B cell (primary cell): ENCODE measurements around the gene NRGN. TPM values are rescaled to one million over a fixed set of nuclear protein-coding genes. Genes with fewer than 3 reads are reported as not detected.

Experiments
- ATAC-seq: fragments of 200-7000 bp; cut with Tn5 transposase; one replicate; pipeline ENCODE4 v1.10.0; 2021; ENCODE audit warnings: low read depth, mild to moderate bottlenecking, moderate number of reproducible peaks, moderate library complexity
- CTCF ChIA-PET: fragments of 350-600 bp; sonication (Branson Sonifier 250); formaldehyde crosslinking; loops from one replicate; lab custom pipeline; 2021; ENCODE audit warnings: antibody characterized with exemption, inconsistent platforms; lab: Charles Lee
- POLR2A ChIA-PET: fragments of 350-600 bp; sonication (Branson Sonifier 250); formaldehyde crosslinking; loops from one replicate; lab custom pipeline; 2021; ENCODE audit warnings: antibody characterized with exemption; lab: Charles Lee
- DNase-seq: peaks from one replicate; pipeline ENCODE4 v3.0.0; 2013
- H2AFZ ChIP-seq: 2 replicates; pipeline ENCODE4 v1.6.1; 2012; ENCODE audit warnings: mild to moderate bottlenecking, low read depth, low read length; ENCODE audit not compliant: insufficient read depth, poor library complexity, severe bottlenecking
- H3K27ac ChIP-seq, 2 donors: 1 replicate in 1 of 2; 2 replicates in 1 of 2; pipeline ENCODE4 v1.5.1; 2012 to 2013; ENCODE audit warnings: low read length in 2 of 2, mild to moderate bottlenecking in 2 of 2, moderate library complexity in 1 of 2
- H3K27me3 ChIP-seq, 4 experiments: fragments of 200-600 bp in 1 of 4; sonication (generic) in 1 of 4; replicated peaks in 1 of 4; 1 replicate in 2 of 4; 2 replicates in 2 of 4; pipeline versions ENCODE4 v1.6.1 to v1.7.0; 2013 to 2016; ENCODE audit warnings: low read length in 3 of 4, mild to moderate bottlenecking in 2 of 4, mixed read lengths in 1 of 4, moderate library complexity in 1 of 4; ENCODE audit not compliant: insufficient read depth in 4 of 4, control insufficient read depth in 3 of 4; ENCODE audit errors: control extremely low read depth in 1 of 4
- H3K36me3 ChIP-seq, 2 experiments: replicated peaks in 1 of 2; 1 replicate in 1 of 2; 2 replicates in 1 of 2; pipeline versions ENCODE4 v1.6.1 to v1.7.1; 2013; ENCODE audit warnings: low read length in 1 of 2; ENCODE audit not compliant: insufficient read depth in 2 of 2, control insufficient read depth in 1 of 2; ENCODE audit errors: control extremely low read depth in 1 of 2, extremely low read depth in 1 of 2
- H3K4me1 ChIP-seq, 2 donors: fragments of 200-600 bp in 1 of 2; sonication (generic) in 1 of 2; 1 replicate in 1 of 2; 2 replicates in 1 of 2; pipeline versions ENCODE4 v1.5.1 to v1.6.1; 2013 to 2017; ENCODE audit warnings: low read length in 2 of 2; ENCODE audit not compliant: control insufficient read depth in 2 of 2, insufficient read depth in 2 of 2
- H3K4me2 ChIP-seq: replicated peaks from 2 replicates; pipeline ENCODE3; 2012; ENCODE audit warnings: mild to moderate bottlenecking, low read depth, low read length; ENCODE audit not compliant: poor library complexity, severe bottlenecking
- H3K4me3 ChIP-seq, 5 experiments: fragments of 200-600 bp in 1 of 5; sonication (generic) in 1 of 5; 1 replicate in 3 of 5; 2 replicates in 2 of 5; pipeline versions ENCODE4 v1.5.1 to v1.7.0; 2011 to 2016; ENCODE audit warnings: low read length in 4 of 5, mild to moderate bottlenecking in 4 of 5, low read depth in 2 of 5, control low read depth in 1 of 5, moderate library complexity in 1 of 5; ENCODE audit not compliant: insufficient read depth in 1 of 5; ENCODE audit errors: control extremely low read depth in 1 of 5, extremely low read depth in 1 of 5
- H3K79me2 ChIP-seq: fragments of 200-600 bp; sonication (generic); one replicate; pipeline ENCODE4 v1.6.0; 2016; ENCODE audit warnings: low read length; ENCODE audit not compliant: control insufficient read depth, insufficient read depth
- H3K9ac ChIP-seq: fragments of 200-600 bp; sonication (generic); 2 replicates; pipeline ENCODE4 v1.6.1; 2017; ENCODE audit warnings: mild to moderate bottlenecking, low read length, moderate library complexity
- H3K9me3 ChIP-seq, 3 donors: one replicate each; pipeline versions ENCODE4 v1.6.1 to v1.7.1; 2013; ENCODE audit warnings: low read length in 2 of 3; ENCODE audit not compliant: control insufficient read depth in 2 of 3, insufficient read depth in 1 of 3; ENCODE audit errors: control extremely low read depth in 1 of 3
- H4K20me1 ChIP-seq: 2 replicates; pipeline ENCODE4 v1.6.0; 2012; ENCODE audit warnings: mild to moderate bottlenecking, low read length; ENCODE audit not compliant: insufficient read depth, control insufficient read depth, poor library complexity, severe bottlenecking
- H3K27ac Mint-ChIP-seq: one replicate; pipeline ENCODE4 v1.8.0; 2021; ENCODE audit warnings: mixed read lengths
- H3K27me3 Mint-ChIP-seq: one replicate; pipeline ENCODE4 v1.8.0; 2021; ENCODE audit warnings: mixed read lengths
- H3K4me1 Mint-ChIP-seq: one replicate; pipeline ENCODE4 v1.8.0; 2021; ENCODE audit warnings: mixed read lengths
- H3K4me3 Mint-ChIP-seq: one replicate; pipeline ENCODE4 v1.8.0; 2021; ENCODE audit warnings: mixed read lengths
- H3K9me3 Mint-ChIP-seq: one replicate; pipeline ENCODE4 v1.8.0; 2022; ENCODE audit warnings: mixed read lengths; ENCODE audit not compliant: insufficient read depth
- CTCF ChIP-seq: fragments of 200-600 bp; IDR thresholded peaks from one replicate; pipeline ENCODE4 v1.8.0; 2022; ENCODE audit warnings: antibody characterized with exemption, mild to moderate bottlenecking
- EZH2 ChIP-seq: IDR thresholded peaks from 2 replicates; pipeline ENCODE4 v1.6.1; 2012; ENCODE audit warnings: borderline replicate concordance, low read depth, mild to moderate bottlenecking, moderate library complexity, low read length; ENCODE audit not compliant: insufficient read depth, poor library complexity, severe bottlenecking
- WGBS: methylation state at CpG from one replicate; pipeline ENCODE4 v1.1.5; 2013; ENCODE audit warnings: missing lambda C conversion rate; ENCODE audit not compliant: insufficient coverage; 5-methylcytosine and 5-hydroxymethylcytosine counted together
- intact Hi-C: fragments of 100-400 bp; cut with micrococcal nuclease; formaldehyde crosslinking; loops from one replicate; pipeline ENCODE4 v1.10.0; 2022
- polyA plus RNA-seq: library from polyadenylated mRNA; depleted of rRNA; stranded (reverse); fragments of >200 nt; gene quantifications from 2 replicates; pipeline ENCODE4 v1.2.3, GENCODE V29; 2012
- total RNA-seq, 2 donors: library from RNA; stranded (reverse); fragments of 120-200 nt in 1 of 2; gene quantifications; 1 replicate in 1 of 2; 2 replicates in 1 of 2; pipeline versions ENCODE4 v1.2.3 to v1.2.4, GENCODE V29; 2013 to 2022

Gene NRGN
- total and polyA plus RNA-seq, 2 donors (not counting 1 experiment from before 2014, with no cell fraction given), result 3.1 TPM; not detected in 1

- Mint-ChIP-seq H3K27ac (no peak overlapping the region), H3K4me1 (peaks cover 26% of the 10 kb centered on the region), H3K4me3 (no peak overlapping the region), H3K27me3 (peaks cover 11% of the 10 kb centered on the region), H3K9me3 (no peaks in the 10 kb centered on the region)
- no peaks in the 10 kb centered on the region for H3K36me3 ChIP-seq
- peaks cover 17% of the 10 kb centered on the region for H3K79me2 ChIP-seq
- H3K27ac ChIP-seq, result no peak overlapping the region
- H3K9ac ChIP-seq, result no peak overlapping the region
- H2AFZ ChIP-seq, result no peak overlapping the region
- no peaks in the 10 kb centered on the region for H4K20me1 ChIP-seq
- intact Hi-C loops, result no loop called here
- no peak overlapping the region for H3K4me3 ChIP-seq
- ChIA-PET POLR2A (no interaction called here), CTCF (interaction anchor here (0.7 to 9.8 kb wide), 6 partner anchors 8 to 84 kb away, joined by 3 to 153 read pairs (median 6); partner anchors contain the start of gene ESAM)
- peaks cover 0 to 6% (median 1%) of the 10 kb centered on the region in 4 experiments for H3K27me3 ChIP-seq
- 95% methylated on average over 6 of the region's 7 CpGs for WGBS
- no peak for TF ChIP-seq CTCF
- no peak for TF ChIP-seq EZH2
- no peak for ATAC-seq
- H3K4me2 ChIP-seq, result no peak overlapping the region
- no peak for DNase-seq
- H3K4me1 ChIP-seq, result peaks cover 25 to 34% of the 10 kb centered on the region in 2 donors
- H3K9me3 ChIP-seq, result no peaks in the 10 kb centered on the region
Measured at GRCh38 chr11:124753624-124754023, 13.9 kb downstream of the NRGN start.

GRCh38 chr11:124754309-124754708, 14.6 kb downstream of the NRGN start:
- Histone ChIP-seq H3K9me3 (peaks cover 0 to 3% (median 0%) of the 10 kb centered on the region in 3 donors), H4K20me1 (no peaks in the 10 kb centered on the region), H3K4me2 (no peak overlapping the region), H3K4me3 (no peak overlapping the region), H3K4me1 (peaks cover 25 to 34% of the 10 kb centered on the region in 2 donors), H3K9ac (no peak overlapping the region), H3K27me3 (peaks cover 0 to 13% (median 5%) of the 10 kb centered on the region in 4 experiments), H3K27ac (no peak overlapping the region), H3K36me3 (no peaks in the 10 kb centered on the region), H3K79me2 (peaks cover 17% of the 10 kb centered on the region), H2AFZ (no peak overlapping the region)
- ChIA-PET CTCF (interaction anchor here (2.6 to 9.8 kb wide), 3 partner anchors 8 to 84 kb away, joined by 9 to 153 read pairs (median 17); partner anchors contain the start of gene ESAM), POLR2A (no interaction called here)
- H3K4me1 Mint-ChIP-seq, result peaks cover 23% of the 10 kb centered on the region
- intact Hi-C loops, result no loop called here
- no peak for ATAC-seq
- no peak for DNase-seq
- H3K27me3 Mint-ChIP-seq, result peaks cover 11% of the 10 kb centered on the region
- WGBS, result 98% methylated on average over 4 of the region's 4 CpGs
- H3K4me3 Mint-ChIP-seq, result no peak overlapping the region
- H3K9me3 Mint-ChIP-seq, result no peaks in the 10 kb centered on the region
- TF ChIP-seq CTCF (no peak), EZH2 (no peak)
- H3K27ac Mint-ChIP-seq, result no peak overlapping the region
